Measurements from ENCODE around the gene LUZP2.

The LUZP2 gene

GRCh38 chr11:24496736-24497725 lies at the start of gene LUZP2:
LUZP2 (plus strand) TSS chr11:24497053.
- FAIRE-seq (no peak), DNase-seq (ENCODE audit: insufficient read length, low spot score) (no peak)
- TF ChIP-seq POLR2A (IDR thresholded peaks at IDR 0.05; ENCODE audit: low read depth, low read length), result no peak

- no peak for TF ChIP-seq POLR2A (IDR thresholded peaks at IDR 0.05; ENCODE audit: low read depth, low read length)
- DNase-seq (ENCODE audit: insufficient read length, low spot score) (no peak), FAIRE-seq (no peak)
Observed at GRCh38 chr11:24453129-24453718, 43.6 kb upstream of the LUZP2 start.

GRCh38 chr11:24457985-24458384 lies 38.9 kb upstream of the LUZP2 start:
- DNase-seq (ENCODE audit: insufficient read length, low spot score) (no peak), FAIRE-seq (no peak)
- no peak for TF ChIP-seq POLR2A (IDR thresholded peaks at IDR 0.05; ENCODE audit: low read depth, low read length)

- no peak for DNase-seq (ENCODE audit: insufficient read length, low spot score)
- no peak for FAIRE-seq
- no peak for TF ChIP-seq POLR2A (IDR thresholded peaks at IDR 0.05; ENCODE audit: low read depth, low read length)
Observed at GRCh38 chr11:24470431-24470830, 26.4 kb upstream of the LUZP2 start.

- no peak for TF ChIP-seq POLR2A (IDR thresholded peaks at IDR 0.05; ENCODE audit: low read depth, low read length)
- FAIRE-seq, result no peak
- DNase-seq (ENCODE audit: insufficient read length, low spot score), result no peak
Observed at GRCh38 chr11:24471084-24471483, 25.8 kb upstream of the LUZP2 start.

GRCh38 chr11:24478718-24479117 lies 18.1 kb upstream of the LUZP2 start:
- DNase-seq (ENCODE audit: insufficient read length, low spot score) (no peak), FAIRE-seq (no peak)
- TF ChIP-seq POLR2A (IDR thresholded peaks at IDR 0.05; ENCODE audit: low read depth, low read length), result no peak

GRCh38 chr11:24489477-24489876 lies 7.4 kb upstream of the LUZP2 start:
- FAIRE-seq (no peak), DNase-seq (ENCODE audit: insufficient read length, low spot score) (no peak)
- no peak for TF ChIP-seq POLR2A (IDR thresholded peaks at IDR 0.05; ENCODE audit: low read depth, low read length)

- TF ChIP-seq POLR2A (IDR thresholded peaks at IDR 0.05; ENCODE audit: low read depth, low read length), result no peak
- DNase-seq (ENCODE audit: insufficient read length, low spot score) (no peak), FAIRE-seq (no peak)
Observed at GRCh38 chr11:24496386-24496735, 492 bp upstream of the LUZP2 start.

- no peak for DNase-seq (ENCODE audit: insufficient read length, low spot score)
- FAIRE-seq, result no peak
- TF ChIP-seq POLR2A (IDR thresholded peaks at IDR 0.05; ENCODE audit: low read depth, low read length), result no peak
Observed at GRCh38 chr11:24497831-24498230, 978 bp downstream of the LUZP2 start.

GRCh38 chr11:24502425-24502824 lies 5.6 kb downstream of the LUZP2 start:
- TF ChIP-seq POLR2A (IDR thresholded peaks at IDR 0.05; ENCODE audit: low read depth, low read length), result no peak
- FAIRE-seq (no peak), DNase-seq (ENCODE audit: insufficient read length, low spot score) (no peak)

- FAIRE-seq (no peak), DNase-seq (ENCODE audit: insufficient read length, low spot score) (no peak)
- no peak for TF ChIP-seq POLR2A (IDR thresholded peaks at IDR 0.05; ENCODE audit: low read depth, low read length)
Observed at GRCh38 chr11:24509114-24509513, 12.3 kb downstream of the LUZP2 start.

GRCh38 chr11:24511511-24511910 lies 14.7 kb downstream of the LUZP2 start:
- no peak for TF ChIP-seq POLR2A (IDR thresholded peaks at IDR 0.05; ENCODE audit: low read depth, low read length)
- FAIRE-seq (no peak), DNase-seq (ENCODE audit: insufficient read length, low spot score) (no peak)

GRCh38 chr11:24513479-24514218 lies 16.8 kb downstream of the LUZP2 start:
- no peak for TF ChIP-seq POLR2A (IDR thresholded peaks at IDR 0.05; ENCODE audit: low read depth, low read length)
- DNase-seq (ENCODE audit: insufficient read length, low spot score), result no peak
- no peak for FAIRE-seq

- DNase-seq (ENCODE audit: insufficient read length, low spot score) (no peak), FAIRE-seq (no peak)
- no peak for TF ChIP-seq POLR2A (IDR thresholded peaks at IDR 0.05; ENCODE audit: low read depth, low read length)
Observed at GRCh38 chr11:24514219-24514594, 17.4 kb downstream of the LUZP2 start.
